IMR-90 (cell line): Measurements from ENCODE around the gene GPR32. TPM values are rescaled to one million over a fixed set of nuclear protein-coding genes. Genes with fewer than 3 reads are reported as not detected.

ENCODE experiments used
- ATAC-seq: fragments of 200-7000 bp; cut with Tn5 transposase; 2 replicates; pipeline ENCODE4 v1.9.1; 2020; ENCODE audit warnings: low read depth, mild to moderate bottlenecking, moderate library complexity
- BruUV-seq: library from RNA; stranded (reverse); fragments of 400-500 nt; replicated peaks from 2 replicates; lab custom pipeline; 2021; lab: Mats Ljungman, UMichigan
- CTCF ChIA-PET: fragments of 300-600 bp; formaldehyde crosslinking; extraction: SDS; loops from one replicate; lab custom pipeline; 2021; ENCODE audit warnings: antibody characterized with exemption; lab: Yijun Ruan, JAX
- POLR2A ChIA-PET: fragments of 300-600 bp; sonication (Branson Sonifier 250); formaldehyde crosslinking; loops from one replicate; lab custom pipeline; 2022; ENCODE audit warnings: antibody characterized with exemption; ENCODE audit not compliant: unreplicated experiment; lab: Charles Lee
- DNase-seq: peaks from one replicate; pipeline ENCODE4 v3.0.0; 2013
- H2AFZ ChIP-seq: replicated peaks from 2 replicates; pipeline ENCODE3; 2013; ENCODE audit warnings: low read length, mild to moderate bottlenecking; ENCODE audit not compliant: poor library complexity
- H2AK5ac ChIP-seq: 2 replicates; pipeline ENCODE4 v1.6.1; 2013; ENCODE audit warnings: low read depth, low read length, inconsistent platforms
- H2AK9ac ChIP-seq: replicated peaks from 2 replicates; pipeline ENCODE3; 2013; ENCODE audit warnings: mild to moderate bottlenecking, low read depth, low read length, moderate library complexity; ENCODE audit not compliant: poor library complexity
- H2BK120ac ChIP-seq: 2 replicates; pipeline ENCODE4 v1.6.1; 2013; ENCODE audit warnings: low read depth, low read length, inconsistent platforms
- H2BK15ac ChIP-seq: 3 replicates; pipeline ENCODE4 v1.6.1; 2013; ENCODE audit warnings: low read depth, low read length, inconsistent platforms
- H2BK20ac ChIP-seq: 2 replicates; pipeline ENCODE4 v1.6.1; 2013; ENCODE audit warnings: low read depth, mild to moderate bottlenecking, inconsistent platforms, low read length, moderate library complexity
- H2BK5ac ChIP-seq: 2 replicates; pipeline ENCODE4 v1.6.1; 2013; ENCODE audit warnings: mild to moderate bottlenecking, low read depth, low read length, inconsistent platforms; ENCODE audit not compliant: poor library complexity, severe bottlenecking
- H3K14ac ChIP-seq: replicated peaks from 2 replicates; pipeline ENCODE4 v1.6.1; 2013; ENCODE audit warnings: low read depth, low read length, inconsistent platforms
- H3K18ac ChIP-seq: 2 replicates; pipeline ENCODE4 v1.6.1; 2013; ENCODE audit warnings: low read depth, low read length, control low read depth
- H3K23ac ChIP-seq: 2 replicates; pipeline ENCODE4 v1.6.1; 2013; ENCODE audit warnings: low read depth, low read length, inconsistent platforms
- H3K27ac ChIP-seq: 2 replicates; pipeline ENCODE4 v1.5.1; 2013; ENCODE audit warnings: mild to moderate bottlenecking, control low read depth, low read length; ENCODE audit not compliant: insufficient read depth
- H3K27me3 ChIP-seq: 2 replicates; pipeline ENCODE4 v1.6.1; 2013; ENCODE audit warnings: low read length; ENCODE audit not compliant: control insufficient read depth, insufficient read depth
- H3K36me3 ChIP-seq: 2 replicates; pipeline ENCODE4 v1.6.1; 2013; ENCODE audit warnings: low read length, mixed read lengths; ENCODE audit not compliant: control insufficient read depth, insufficient read depth
- H3K4ac ChIP-seq: 2 replicates; pipeline ENCODE4 v1.6.1; 2013; ENCODE audit warnings: low read depth, low read length, inconsistent platforms
- H3K4me1 ChIP-seq: 2 replicates; pipeline ENCODE4 v1.6.1; 2013; ENCODE audit warnings: low read length, mixed read lengths; ENCODE audit not compliant: control insufficient read depth, insufficient read depth
- H3K4me2 ChIP-seq: 2 replicates; pipeline ENCODE4 v1.6.1; 2013; ENCODE audit warnings: low read depth, mild to moderate bottlenecking, control low read depth, low read length, moderate library complexity
- H3K4me3 ChIP-seq: 2 replicates; pipeline ENCODE4 v1.5.1; 2013; ENCODE audit warnings: low read depth, mild to moderate bottlenecking, control low read depth, low read length, moderate library complexity; ENCODE audit not compliant: insufficient read depth
- H3K56ac ChIP-seq: 2 replicates; pipeline ENCODE4 v1.6.1; 2013; ENCODE audit warnings: low read length, inconsistent platforms; ENCODE audit not compliant: insufficient read depth; ENCODE audit errors: extremely low read depth
- H3K79me1 ChIP-seq, 2 experiments: 2 replicates each; pipeline ENCODE4 v1.6.1; 2013; ENCODE audit warnings: low read length in 2 of 2, inconsistent platforms in 1 of 2, low read depth in 1 of 2
- H3K9ac ChIP-seq: 2 replicates; pipeline ENCODE4 v1.6.1; 2013; ENCODE audit warnings: low read depth, low read length, control low read depth
- H3K9me1 ChIP-seq: 2 replicates; pipeline ENCODE4 v1.6.1; 2013; ENCODE audit warnings: low read length, inconsistent platforms; ENCODE audit not compliant: insufficient read depth
- H3K9me3 ChIP-seq: 2 replicates; pipeline ENCODE4 v1.6.1; 2013; ENCODE audit warnings: low read length; ENCODE audit not compliant: control insufficient read depth, insufficient read depth
- H4K20me1 ChIP-seq: 2 replicates; pipeline ENCODE4 v1.6.1; 2013; ENCODE audit warnings: low read length, inconsistent platforms; ENCODE audit not compliant: insufficient read depth
- H4K5ac ChIP-seq: 2 replicates; pipeline ENCODE4 v1.6.1; 2013; ENCODE audit warnings: mild to moderate bottlenecking, low read depth, low read length, control low read depth
- H4K8ac ChIP-seq, 2 experiments: 2 replicates each; pipeline ENCODE4 v1.6.1; 2013; ENCODE audit warnings: low read depth in 2 of 2, low read length in 2 of 2, control low read depth in 1 of 2, inconsistent platforms in 1 of 2
- H4K91ac ChIP-seq: 2 replicates; pipeline ENCODE4 v1.6.1; 2013; ENCODE audit warnings: low read depth, low read length, inconsistent platforms; ENCODE audit not compliant: insufficient read depth
- BHLHE40 ChIP-seq: fragments of 150-350 bp; IDR thresholded peaks from 2 replicates; pipeline ENCODE4 v1.6.1; 2016; ENCODE audit warnings: mild to moderate bottlenecking, low read depth, low read length
- CEBPB ChIP-seq: IDR thresholded peaks from 2 replicates; pipeline ENCODE4 v1.6.1; 2012; ENCODE audit warnings: low read depth, low read length, improper control_type of control experiment
- CHD1 ChIP-seq: IDR thresholded peaks from 2 replicates; pipeline ENCODE4 v1.6.1; 2012; ENCODE audit warnings: low read depth, low read length, improper control_type of control experiment
- FOS ChIP-seq: fragments of 150-350 bp; IDR thresholded peaks from 2 replicates; pipeline ENCODE4 v1.6.1; 2016; ENCODE audit warnings: low read depth, low read length
- MAFK ChIP-seq: IDR thresholded peaks from 2 replicates; pipeline ENCODE4 v1.6.1; 2012; ENCODE audit warnings: low read depth, low read length, improper control_type of control experiment
- MAZ ChIP-seq: IDR thresholded peaks from 2 replicates; pipeline ENCODE4 v1.6.1; 2012; ENCODE audit warnings: low read depth, mild to moderate bottlenecking, low read length, improper control_type of control experiment, moderate library complexity, borderline replicate concordance
- MXI1 ChIP-seq: IDR thresholded peaks from 2 replicates; pipeline ENCODE4 v1.6.1; 2012; ENCODE audit warnings: low read depth, mild to moderate bottlenecking, low read length, moderate library complexity, borderline replicate concordance
- NFE2L2 ChIP-seq: fragments of 150-350 bp; IDR thresholded peaks from 2 replicates; pipeline ENCODE4 v1.6.1; 2016; ENCODE audit warnings: low read depth, mild to moderate bottlenecking, low read length
- POLR2A ChIP-seq: IDR thresholded peaks from 2 replicates; pipeline ENCODE4 v1.6.1; 2012; ENCODE audit warnings: mild to moderate bottlenecking, low read depth, low read length
- RAD21 ChIP-seq: IDR thresholded peaks from 2 replicates; pipeline ENCODE4 v1.6.1; 2012; ENCODE audit warnings: low read length, improper control_type of control experiment
- RCOR1 ChIP-seq: IDR thresholded peaks from 2 replicates; pipeline ENCODE4 v1.6.1; 2012; ENCODE audit warnings: mild to moderate bottlenecking, low read length, improper control_type of control experiment; ENCODE audit not compliant: insufficient replicate concordance
- RFX5 ChIP-seq: IDR thresholded peaks from 2 replicates; pipeline ENCODE4 v1.8.0; 2012; ENCODE audit warnings: low read depth, mild to moderate bottlenecking, low read length, moderate library complexity
- SMC3 ChIP-seq: fragments of 150-350 bp; IDR thresholded peaks from 2 replicates; pipeline ENCODE4 v1.6.1; 2016; ENCODE audit warnings: low read depth, mild to moderate bottlenecking, antibody characterized with exemption, low read length, moderate library complexity
- WGBS, 2 experiments: methylation state at CpG; one replicate each; pipeline versions ENCODE4 v1.1.5 to v1.1.7; 2013; ENCODE audit warnings: missing lambda C conversion rate in 2 of 2; ENCODE audit not compliant: insufficient read length in 1 of 2; ENCODE audit errors: extremely low coverage in 2 of 2; 5-methylcytosine and 5-hydroxymethylcytosine counted together
- dilution Hi-C: fragments of 300-500 bp; cut with HindIII; formaldehyde crosslinking; loops from one replicate; pipeline ENCODE4 v1.14.3; 2018; ENCODE audit warnings: low sequenced_read_pairs; ENCODE audit not compliant: unreplicated experiment
- in situ Hi-C: fragments of 300-500 bp; cut with MboI; formaldehyde crosslinking; loops from 3 replicates; pipeline ENCODE4 v1.14.3; 2019; ENCODE audit warnings: low sequenced_read_pairs, inconsistent platforms, mixed read lengths
- intact Hi-C: fragments of 100-400 bp; cut with micrococcal nuclease; formaldehyde crosslinking; loops from 2 replicates; pipeline ENCODE4 v1.10.0; 2022
- polyA plus RNA-seq, 3 experiments: library from polyadenylated mRNA; depleted of rRNA; stranded (reverse); fragments of >200 nt; gene quantifications; 2 replicates each; pipeline ENCODE4 v1.2.3, GENCODE V29; 2012; ENCODE audit warnings: low replicate concordance in 1 of 3
- total RNA-seq: library from RNA; depleted of rRNA; stranded (reverse); fragments of >200 nt; gene quantifications from 2 replicates; pipeline ENCODE4 v1.2.3, GENCODE V29; 2012
- TF ChIP-seq, protein P1 (sequence below): conservative IDR thresholded peaks from 2 replicates; pipeline ENCODE4 v1.5.1; 2012; ENCODE audit warnings: mild to moderate bottlenecking, low read depth, low read length, improper control_type of control experiment
- TF ChIP-seq, protein P2 (sequence below): fragments of 150-350 bp; IDR thresholded peaks from 2 replicates; pipeline ENCODE4 v1.6.1; 2017; ENCODE audit warnings: mild to moderate bottlenecking, antibody characterized with exemption, low read length, low read depth
- TF ChIP-seq, protein P3 (sequence below): fragments of 150-350 bp; IDR thresholded peaks from 2 replicates; pipeline ENCODE4 v1.6.1; 2016; ENCODE audit warnings: low read depth, mild to moderate bottlenecking, low read length, moderate library complexity, borderline replicate concordance

The GPR32 gene
- total and polyA plus RNA-seq, 2 of the 4 experiments (the other 2 are of a cell fraction), result not detected

DNA sequence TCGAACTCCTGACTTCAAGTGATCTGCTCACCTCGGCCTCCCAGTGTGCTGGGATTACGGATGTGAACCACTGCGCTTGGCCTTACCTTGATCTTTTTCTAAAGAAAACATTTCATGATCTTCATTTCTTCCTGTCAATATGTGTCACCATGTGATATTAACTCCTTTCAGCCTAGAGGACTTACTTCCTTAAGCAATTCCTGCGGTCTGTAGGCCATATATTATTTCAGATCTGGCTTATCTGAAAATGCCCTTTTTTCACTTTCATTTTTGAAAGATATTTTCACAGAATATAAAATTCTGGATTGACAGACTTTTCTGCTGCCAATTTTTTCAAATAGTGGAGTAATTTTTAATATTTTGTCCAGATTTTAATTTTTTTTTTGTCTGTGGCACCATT, 2.0 kb upstream of the GPR32 start:
- no TSS peak for BruUV-seq
- DNase-seq, result no peak
- Histone ChIP-seq H4K91ac (no peak overlapping the region), H3K27me3 (no peaks in the 10 kb centered on the region), H3K9ac (no peak overlapping the region), H2BK20ac (no peak overlapping the region), H2AK5ac (no peak overlapping the region), H3K9me3 (no peaks in the 10 kb centered on the region), H3K56ac (no peak overlapping the region), H2BK5ac (no peak overlapping the region), H2AFZ (no peak overlapping the region), H3K18ac (no peak overlapping the region), H3K27ac (no peak overlapping the region), H2BK120ac (no peak overlapping the region), H3K23ac (no peak overlapping the region), H3K9me1 (no peaks in the 10 kb centered on the region), H2BK15ac (no peak overlapping the region), H4K8ac (no peak overlapping the region), H3K14ac (no peak overlapping the region), H3K36me3 (no peaks in the 10 kb centered on the region), H3K4me2 (no peak overlapping the region), H3K4me1 (no peaks in the 10 kb centered on the region), H4K5ac (no peak overlapping the region), H3K4me3 (no peak overlapping the region), H3K79me1 (no peaks in the 10 kb centered on the region), H3K4ac (no peak overlapping the region), H2AK9ac (no peak overlapping the region), H4K20me1 (no peaks in the 10 kb centered on the region)
- no peak for ATAC-seq
- CTCF ChIA-PET, result no interaction called here
- POLR2A ChIA-PET, result no interaction called here
- 74% methylated on average over 4 of the region's 5 CpGs; no CpG with 5 or more reads in 1 of the 2 experiments for WGBS, 2 experiments
- in situ Hi-C loops, result no loop called here
- TF ChIP-seq, protein P1, sequence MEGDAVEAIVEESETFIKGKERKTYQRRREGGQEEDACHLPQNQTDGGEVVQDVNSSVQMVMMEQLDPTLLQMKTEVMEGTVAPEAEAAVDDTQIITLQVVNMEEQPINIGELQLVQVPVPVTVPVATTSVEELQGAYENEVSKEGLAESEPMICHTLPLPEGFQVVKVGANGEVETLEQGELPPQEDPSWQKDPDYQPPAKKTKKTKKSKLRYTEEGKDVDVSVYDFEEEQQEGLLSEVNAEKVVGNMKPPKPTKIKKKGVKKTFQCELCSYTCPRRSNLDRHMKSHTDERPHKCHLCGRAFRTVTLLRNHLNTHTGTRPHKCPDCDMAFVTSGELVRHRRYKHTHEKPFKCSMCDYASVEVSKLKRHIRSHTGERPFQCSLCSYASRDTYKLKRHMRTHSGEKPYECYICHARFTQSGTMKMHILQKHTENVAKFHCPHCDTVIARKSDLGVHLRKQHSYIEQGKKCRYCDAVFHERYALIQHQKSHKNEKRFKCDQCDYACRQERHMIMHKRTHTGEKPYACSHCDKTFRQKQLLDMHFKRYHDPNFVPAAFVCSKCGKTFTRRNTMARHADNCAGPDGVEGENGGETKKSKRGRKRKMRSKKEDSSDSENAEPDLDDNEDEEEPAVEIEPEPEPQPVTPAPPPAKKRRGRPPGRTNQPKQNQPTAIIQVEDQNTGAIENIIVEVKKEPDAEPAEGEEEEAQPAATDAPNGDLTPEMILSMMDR, result no peak
- TF ChIP-seq FOS, result no peak
- TF ChIP-seq RFX5, result no peak
- no peak for TF ChIP-seq RAD21
- TF ChIP-seq BHLHE40, result no peak
- no peak for TF ChIP-seq MAZ
- TF ChIP-seq, protein P2, sequence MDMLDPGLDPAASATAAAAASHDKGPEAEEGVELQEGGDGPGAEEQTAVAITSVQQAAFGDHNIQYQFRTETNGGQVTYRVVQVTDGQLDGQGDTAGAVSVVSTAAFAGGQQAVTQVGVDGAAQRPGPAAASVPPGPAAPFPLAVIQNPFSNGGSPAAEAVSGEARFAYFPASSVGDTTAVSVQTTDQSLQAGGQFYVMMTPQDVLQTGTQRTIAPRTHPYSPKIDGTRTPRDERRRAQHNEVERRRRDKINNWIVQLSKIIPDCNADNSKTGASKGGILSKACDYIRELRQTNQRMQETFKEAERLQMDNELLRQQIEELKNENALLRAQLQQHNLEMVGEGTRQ, result no peak
- TF ChIP-seq NFE2L2, result no peak
- no peak for TF ChIP-seq CEBPB
- TF ChIP-seq, protein P3, sequence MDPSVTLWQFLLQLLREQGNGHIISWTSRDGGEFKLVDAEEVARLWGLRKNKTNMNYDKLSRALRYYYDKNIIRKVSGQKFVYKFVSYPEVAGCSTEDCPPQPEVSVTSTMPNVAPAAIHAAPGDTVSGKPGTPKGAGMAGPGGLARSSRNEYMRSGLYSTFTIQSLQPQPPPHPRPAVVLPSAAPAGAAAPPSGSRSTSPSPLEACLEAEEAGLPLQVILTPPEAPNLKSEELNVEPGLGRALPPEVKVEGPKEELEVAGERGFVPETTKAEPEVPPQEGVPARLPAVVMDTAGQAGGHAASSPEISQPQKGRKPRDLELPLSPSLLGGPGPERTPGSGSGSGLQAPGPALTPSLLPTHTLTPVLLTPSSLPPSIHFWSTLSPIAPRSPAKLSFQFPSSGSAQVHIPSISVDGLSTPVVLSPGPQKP, result no peak
- no peak for TF ChIP-seq CHD1
- TF ChIP-seq POLR2A, result no peak
- no peak for TF ChIP-seq MAFK
- no peak for TF ChIP-seq SMC3
- no peak for TF ChIP-seq RCOR1
- TF ChIP-seq MXI1, result no peak
- intact Hi-C loops, result no loop called here
- dilution Hi-C loops, result no loop called here
